HepG2 (cell line): ENCODE measurements around the gene SNAI3. TPM values are rescaled to one million over a fixed set of nuclear protein-coding genes. Genes with fewer than 3 reads are reported as not detected.

ENCODE experiments used
- BRD4 ChIP-seq: sonication (generic); formaldehyde crosslinking; IDR thresholded peaks from 2 replicates; pipeline ENCODE4 v1.4.0; 2020; ENCODE audit warnings: missing genetic modification reagents
- CREM ChIP-seq, 2 experiments: sonication (generic) in 1 of 2; formaldehyde crosslinking in 1 of 2; IDR thresholded peaks; 2 replicates each; pipeline versions ENCODE4 v1.4.0 to v1.6.1; 2016 to 2020; ENCODE audit warnings: antibody characterized with exemption in 1 of 2, mild to moderate bottlenecking in 1 of 2, missing genetic modification reagents in 1 of 2
- DR1 ChIP-seq: sonication (generic); formaldehyde crosslinking; IDR thresholded peaks from 2 replicates; pipeline ENCODE4 v1.8.0; 2021; ENCODE audit warnings: mild to moderate bottlenecking, missing genetic modification reagents, inconsistent platforms
- ELF4 ChIP-seq: sonication (generic); formaldehyde crosslinking; IDR thresholded peaks from 2 replicates; pipeline ENCODE4 v1.5.0; 2020; ENCODE audit warnings: missing genetic modification reagents, mild to moderate bottlenecking, moderate library complexity, borderline replicate concordance
- FOXO1 ChIP-seq: sonication (generic); formaldehyde crosslinking; IDR thresholded peaks from 2 replicates; pipeline ENCODE4 v1.4.0; 2020; ENCODE audit warnings: missing genetic modification reagents
- HMGA1 ChIP-seq: sonication (generic); formaldehyde crosslinking; conservative IDR thresholded peaks from 2 replicates; pipeline ENCODE4 v1.4.0; 2020; ENCODE audit warnings: missing genetic modification reagents
- HNF4G ChIP-seq, 2 experiments: sonication (generic) in 1 of 2; formaldehyde crosslinking in 1 of 2; IDR thresholded peaks; 2 replicates each; pipeline versions ENCODE4 v1.4.0 to v1.6.1; 2011 to 2020; ENCODE audit warnings: borderline replicate concordance in 2 of 2, low read depth in 2 of 2, mild to moderate bottlenecking in 2 of 2, low read length in 1 of 2, missing genetic modification reagents in 1 of 2, moderate library complexity in 1 of 2
- IKZF4 ChIP-seq: sonication (generic); formaldehyde crosslinking; IDR thresholded peaks from 2 replicates; pipeline ENCODE4 v1.5.1; 2020; ENCODE audit warnings: borderline replicate concordance, mild to moderate bottlenecking, low read depth, missing genetic modification reagents; ENCODE audit errors: not compliant biosample characterization
- MIER3 ChIP-seq: IDR thresholded peaks from 2 replicates; pipeline ENCODE4 v1.6.1; 2016; ENCODE audit warnings: missing compliant biosample characterization, borderline replicate concordance
- PRMT3 ChIP-seq: sonication (generic); formaldehyde crosslinking; IDR thresholded peaks from 2 replicates; pipeline ENCODE4 v1.8.1; 2022; ENCODE audit warnings: low read depth, mild to moderate bottlenecking, moderate library complexity, missing genetic modification reagents, borderline replicate concordance
- SP4 ChIP-seq: sonication (generic); formaldehyde crosslinking; IDR thresholded peaks from 2 replicates; pipeline ENCODE4 v1.8.1; 2023; ENCODE audit warnings: mild to moderate bottlenecking, missing genetic modification reagents
- ZFP41 ChIP-seq: sonication (generic); formaldehyde crosslinking; IDR thresholded peaks from 2 replicates; pipeline ENCODE4 v1.4.0; 2020; ENCODE audit warnings: mild to moderate bottlenecking, missing genetic modification reagents, borderline replicate concordance
- ZFY ChIP-seq: sonication (generic); formaldehyde crosslinking; IDR thresholded peaks from 2 replicates; pipeline ENCODE4 v1.4.0; 2020; ENCODE audit warnings: missing genetic modification reagents
- ZNF556 ChIP-seq: sonication (generic); formaldehyde crosslinking; IDR thresholded peaks from 2 replicates; pipeline ENCODE4 v1.4.0; 2020; ENCODE audit warnings: mild to moderate bottlenecking, missing genetic modification reagents, borderline replicate concordance
- ZNF660 ChIP-seq: sonication (generic); formaldehyde crosslinking; IDR thresholded peaks from 2 replicates; pipeline ENCODE4 v1.5.1; 2020; ENCODE audit warnings: mild to moderate bottlenecking, low read depth, missing genetic modification reagents, borderline replicate concordance
- ZSCAN20 ChIP-seq: sonication (generic); formaldehyde crosslinking; IDR thresholded peaks from 2 replicates; pipeline ENCODE4 v1.4.0; 2020; ENCODE audit warnings: missing genetic modification reagents, mild to moderate bottlenecking, borderline replicate concordance
- ZSCAN5A ChIP-seq: sonication (generic); formaldehyde crosslinking; IDR thresholded peaks from 2 replicates; pipeline ENCODE4 v1.8.0; 2022; ENCODE audit warnings: mild to moderate bottlenecking, missing genetic modification reagents, borderline replicate concordance
- polyA plus RNA-seq, 8 experiments: library from polyadenylated mRNA; depleted of rRNA in 3 of 8; stranded (reverse) in 7 of 8; unstranded in 1 of 8; fragments of >200 nt; fragmentation: Illumina TruSeq in 4 of 8; extraction: Trizol in 4 of 8; gene quantifications; 2 replicates each; pipeline versions ENCODE4 v1.2.1 to v1.2.3, GENCODE V29; 2011 to 2016; ENCODE audit warnings: low read depth in 4 of 8, missing spikeins in 1 of 8, mixed read lengths in 1 of 8; ENCODE audit not compliant: insufficient read depth in 1 of 8
- total RNA-seq, 5 experiments: library from RNA; depleted of rRNA; stranded (reverse); fragments of >200 nt; fragmentation: Illumina TruSeq; extraction: Trizol; gene quantifications; 2 replicates each; pipeline ENCODE4 v1.2.3, GENCODE V29; 2016; ENCODE audit warnings: low read depth in 1 of 5
- TF ChIP-seq, protein P1 (sequence below): sonication (generic); formaldehyde crosslinking; conservative IDR thresholded peaks from 2 replicates; pipeline ENCODE4 v1.4.0; 2020; ENCODE audit warnings: missing genetic modification reagents
- TF ChIP-seq, protein P2 (sequence below): sonication (generic); formaldehyde crosslinking; IDR thresholded peaks from 2 replicates; pipeline ENCODE4 v1.5.0; 2020; ENCODE audit warnings: mild to moderate bottlenecking, missing genetic modification reagents
- TF ChIP-seq, protein P3 (sequence below): sonication (generic); formaldehyde crosslinking; IDR thresholded peaks from 2 replicates; pipeline ENCODE4 v1.4.0; 2020; ENCODE audit warnings: missing genetic modification reagents

Gene SNAI3
- total and polyA plus RNA-seq, 2 of the 13 experiments (the other 11 are each of a cell fraction or from before 2014, with no cell fraction given), result 0.09 to 0.18 TPM

DNA sequence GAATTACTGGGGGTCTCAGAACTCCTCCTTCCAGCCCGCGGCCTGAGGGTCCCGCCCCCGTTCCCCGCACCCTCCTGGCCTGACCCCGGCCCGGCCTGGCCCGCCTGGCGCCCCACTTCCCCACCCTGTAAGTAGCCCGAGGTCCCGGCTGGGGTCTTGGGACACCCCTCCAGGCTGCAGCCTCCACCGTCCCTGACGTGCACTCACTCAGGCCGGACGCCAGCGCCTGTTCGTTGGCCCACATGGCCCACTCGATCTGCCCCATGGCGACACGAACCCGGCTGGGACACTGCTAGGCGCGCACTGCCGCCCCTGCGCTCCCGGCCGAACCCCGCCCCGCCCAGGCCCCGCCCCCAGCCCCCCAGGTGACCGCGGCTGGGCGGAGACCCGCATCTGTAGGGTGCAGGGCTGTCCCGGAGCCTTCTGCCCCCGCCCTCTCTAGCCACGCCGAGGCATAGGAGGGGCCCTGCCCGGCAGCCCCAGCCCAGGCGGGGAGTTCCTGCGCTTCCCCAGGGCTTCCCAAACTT, 35.5 kb downstream of the SNAI3 start, which contains the start of gene CYBA (continued):
- TF ChIP-seq IKZF4 (peak; percentile 40), MIER3 (CRISPR knock-in tag) (peak; percentile 50; the same call in 1 of the 2 replicates), ZNF556 (CRISPR knock-in tag) (no peak; the same call in 1 of the 2 replicates), CREM (IDR thresholded peaks at IDR 0.05) (no peak), CREM (CRISPR knock-in tag; IDR thresholded peaks at IDR 0.05) (no peak), HNF4G (IDR thresholded peaks at IDR 0.05; ENCODE audit: borderline replicate concordance, low read depth, low read length) (no peak), HNF4G (CRISPR knock-in tag; IDR thresholded peaks at IDR 0.05; ENCODE audit: borderline replicate concordance, low read depth) (no peak), SP4 (no peak; the same call in 1 of the 2 replicates), ZNF660 (CRISPR knock-in tag) (no peak), ZFP41 (CRISPR knock-in tag) (no peak), ZSCAN5A (CRISPR knock-in tag) (peak; percentile 76; the same call in 1 of the 2 replicates), ZFY (CRISPR knock-in tag) (peak; percentile 91), BRD4 (peak; percentile 85), HMGA1 (CRISPR knock-in tag) (no peak), PRMT3 (CRISPR knock-in tag) (peak; percentile 49; the same call in 1 of the 2 replicates), ZSCAN20 (CRISPR knock-in tag) (0 out of 2 replicates have a peak, but pooled peaks have one; percentile 52), ELF4 (no peak; the same call in 1 of the 2 replicates), DR1 (CRISPR knock-in tag) (no peak), FOXO1 (CRISPR knock-in tag) (no peak)
- TF ChIP-seq, protein P1, sequence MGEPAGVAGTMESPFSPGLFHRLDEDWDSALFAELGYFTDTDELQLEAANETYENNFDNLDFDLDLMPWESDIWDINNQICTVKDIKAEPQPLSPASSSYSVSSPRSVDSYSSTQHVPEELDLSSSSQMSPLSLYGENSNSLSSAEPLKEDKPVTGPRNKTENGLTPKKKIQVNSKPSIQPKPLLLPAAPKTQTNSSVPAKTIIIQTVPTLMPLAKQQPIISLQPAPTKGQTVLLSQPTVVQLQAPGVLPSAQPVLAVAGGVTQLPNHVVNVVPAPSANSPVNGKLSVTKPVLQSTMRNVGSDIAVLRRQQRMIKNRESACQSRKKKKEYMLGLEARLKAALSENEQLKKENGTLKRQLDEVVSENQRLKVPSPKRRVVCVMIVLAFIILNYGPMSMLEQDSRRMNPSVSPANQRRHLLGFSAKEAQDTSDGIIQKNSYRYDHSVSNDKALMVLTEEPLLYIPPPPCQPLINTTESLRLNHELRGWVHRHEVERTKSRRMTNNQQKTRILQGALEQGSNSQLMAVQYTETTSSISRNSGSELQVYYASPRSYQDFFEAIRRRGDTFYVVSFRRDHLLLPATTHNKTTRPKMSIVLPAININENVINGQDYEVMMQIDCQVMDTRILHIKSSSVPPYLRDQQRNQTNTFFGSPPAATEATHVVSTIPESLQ, result no peak
- TF ChIP-seq, protein P2, sequence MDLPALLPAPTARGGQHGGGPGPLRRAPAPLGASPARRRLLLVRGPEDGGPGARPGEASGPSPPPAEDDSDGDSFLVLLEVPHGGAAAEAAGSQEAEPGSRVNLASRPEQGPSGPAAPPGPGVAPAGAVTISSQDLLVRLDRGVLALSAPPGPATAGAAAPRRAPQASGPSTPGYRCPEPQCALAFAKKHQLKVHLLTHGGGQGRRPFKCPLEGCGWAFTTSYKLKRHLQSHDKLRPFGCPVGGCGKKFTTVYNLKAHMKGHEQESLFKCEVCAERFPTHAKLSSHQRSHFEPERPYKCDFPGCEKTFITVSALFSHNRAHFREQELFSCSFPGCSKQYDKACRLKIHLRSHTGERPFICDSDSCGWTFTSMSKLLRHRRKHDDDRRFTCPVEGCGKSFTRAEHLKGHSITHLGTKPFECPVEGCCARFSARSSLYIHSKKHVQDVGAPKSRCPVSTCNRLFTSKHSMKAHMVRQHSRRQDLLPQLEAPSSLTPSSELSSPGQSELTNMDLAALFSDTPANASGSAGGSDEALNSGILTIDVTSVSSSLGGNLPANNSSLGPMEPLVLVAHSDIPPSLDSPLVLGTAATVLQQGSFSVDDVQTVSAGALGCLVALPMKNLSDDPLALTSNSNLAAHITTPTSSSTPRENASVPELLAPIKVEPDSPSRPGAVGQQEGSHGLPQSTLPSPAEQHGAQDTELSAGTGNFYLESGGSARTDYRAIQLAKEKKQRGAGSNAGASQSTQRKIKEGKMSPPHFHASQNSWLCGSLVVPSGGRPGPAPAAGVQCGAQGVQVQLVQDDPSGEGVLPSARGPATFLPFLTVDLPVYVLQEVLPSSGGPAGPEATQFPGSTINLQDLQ (CRISPR knock-in tag), result 0 out of 2 replicates have a peak, but pooled peaks have one; percentile 9
- TF ChIP-seq, protein P3, sequence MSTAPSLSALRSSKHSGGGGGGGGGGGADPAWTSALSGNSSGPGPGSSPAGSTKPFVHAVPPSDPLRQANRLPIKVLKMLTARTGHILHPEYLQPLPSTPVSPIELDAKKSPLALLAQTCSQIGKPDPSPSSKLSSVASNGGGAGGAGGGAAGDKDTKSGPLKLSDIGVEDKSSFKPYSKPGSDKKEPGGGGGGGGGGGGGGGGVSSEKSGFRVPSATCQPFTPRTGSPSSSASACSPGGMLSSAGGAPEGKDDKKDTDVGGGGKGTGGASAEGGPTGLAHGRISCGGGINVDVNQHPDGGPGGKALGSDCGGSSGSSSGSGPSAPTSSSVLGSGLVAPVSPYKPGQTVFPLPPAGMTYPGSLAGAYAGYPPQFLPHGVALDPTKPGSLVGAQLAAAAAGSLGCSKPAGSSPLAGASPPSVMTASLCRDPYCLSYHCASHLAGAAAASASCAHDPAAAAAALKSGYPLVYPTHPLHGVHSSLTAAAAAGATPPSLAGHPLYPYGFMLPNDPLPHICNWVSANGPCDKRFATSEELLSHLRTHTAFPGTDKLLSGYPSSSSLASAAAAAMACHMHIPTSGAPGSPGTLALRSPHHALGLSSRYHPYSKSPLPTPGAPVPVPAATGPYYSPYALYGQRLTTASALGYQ, result no peak
